Activated CD8-positive, alpha-beta T cell treated with anti-CD3 and anti-CD28 coated beads, Interleukin-2, amount 10 ng/mL, durations not matched to agents 7 days and 5 days (primary cell): ENCODE measurements around the gene MAGEA4. TPM values are rescaled to one million over a fixed set of nuclear protein-coding genes. Genes with fewer than 3 reads are reported as not detected.
"Not testable (repeated sequence)": the region's sequence is repeated elsewhere in the genome, so short reads cannot be mapped to it uniquely, and the experiment has no call there.

Source experiments
- ATAC-seq: fragments of 150-1000 bp; cut with Tn5 transposase; one replicate; pipeline ENCODE4 v1.10.0; 2021; ENCODE audit warnings: moderate library complexity
- CTCF ChIA-PET: fragments of 350-600 bp; sonication (Branson Sonifier 250); formaldehyde crosslinking; loops from one replicate; lab custom pipeline; 2021; ENCODE audit warnings: antibody characterized with exemption; lab: Charles Lee
- POLR2A ChIA-PET: fragments of 350-600 bp; sonication (Branson Sonifier 250); formaldehyde crosslinking; loops from one replicate; lab custom pipeline; 2021; ENCODE audit warnings: antibody characterized with exemption; lab: Charles Lee
- DNase-seq: peaks from one replicate; pipeline ENCODE4 v3.0.0-alpha.2; 2020
- H3K27ac Mint-ChIP-seq: one replicate; pipeline ENCODE4 v1.8.0; 2021; ENCODE audit warnings: mild to moderate bottlenecking, mixed read lengths
- H3K27me3 Mint-ChIP-seq: one replicate; pipeline ENCODE4 v1.8.0; 2021; ENCODE audit warnings: low read depth, mixed read lengths
- H3K36me3 Mint-ChIP-seq: one replicate; pipeline ENCODE4 v1.8.0; 2021; ENCODE audit warnings: low read depth, mixed read lengths
- H3K4me1 Mint-ChIP-seq: one replicate; pipeline ENCODE4 v1.8.0; 2021; ENCODE audit warnings: low read depth, mixed read lengths
- H3K4me3 Mint-ChIP-seq: one replicate; pipeline ENCODE4 v1.8.0; 2021; ENCODE audit warnings: mild to moderate bottlenecking, mixed read lengths
- H3K9me3 Mint-ChIP-seq: one replicate; pipeline ENCODE4 v1.8.0; 2022; ENCODE audit warnings: mixed read lengths; ENCODE audit not compliant: insufficient read depth
- total RNA-seq, 2 experiments: library from RNA; stranded (reverse); gene quantifications; one replicate each; pipeline ENCODE4 v1.2.3, GENCODE V29; 2021

Gene MAGEA4
- total RNA-seq, 2 experiments from 2014 or later, result not detected

DNA sequence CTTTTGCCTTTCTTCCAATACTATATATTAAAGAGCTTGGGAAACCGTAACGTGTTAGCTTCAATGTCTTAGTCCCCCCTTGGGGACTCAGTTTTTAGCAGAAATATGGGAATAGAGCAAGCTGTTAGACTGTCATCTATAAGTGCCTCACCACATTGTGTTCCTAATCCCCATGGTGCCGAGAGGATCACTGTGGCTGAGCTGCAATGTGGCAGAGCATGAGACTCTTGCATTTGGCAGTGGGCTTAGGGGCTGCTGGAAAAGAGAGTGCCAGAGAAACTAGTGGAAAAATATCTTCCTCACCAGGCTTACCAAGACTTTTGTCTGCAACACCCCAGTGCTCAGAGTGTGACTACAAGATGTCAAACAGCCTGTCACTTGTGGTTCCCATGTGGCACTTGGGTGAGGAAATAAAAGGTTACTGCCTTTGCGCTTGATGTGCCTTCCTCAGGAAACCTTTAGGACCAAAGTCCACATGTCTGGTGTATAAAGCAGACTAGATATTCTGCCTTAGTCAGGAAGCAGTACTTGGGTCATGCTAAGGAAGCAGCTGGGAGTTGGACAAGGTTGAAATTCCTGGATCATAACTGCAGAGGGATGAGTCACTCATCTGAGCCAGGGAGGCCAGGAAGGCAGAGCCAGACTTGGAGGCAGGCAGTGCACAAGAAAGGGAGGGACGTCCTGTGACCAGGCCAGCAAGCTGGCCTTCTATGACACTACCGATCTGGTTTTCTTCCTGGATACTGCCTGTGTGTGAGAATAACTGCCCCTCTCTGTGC, 9.7 kb upstream of the MAGEA4 start:
- no peak for ATAC-seq
- no peak overlapping the region for H3K27ac Mint-ChIP-seq

DNA sequence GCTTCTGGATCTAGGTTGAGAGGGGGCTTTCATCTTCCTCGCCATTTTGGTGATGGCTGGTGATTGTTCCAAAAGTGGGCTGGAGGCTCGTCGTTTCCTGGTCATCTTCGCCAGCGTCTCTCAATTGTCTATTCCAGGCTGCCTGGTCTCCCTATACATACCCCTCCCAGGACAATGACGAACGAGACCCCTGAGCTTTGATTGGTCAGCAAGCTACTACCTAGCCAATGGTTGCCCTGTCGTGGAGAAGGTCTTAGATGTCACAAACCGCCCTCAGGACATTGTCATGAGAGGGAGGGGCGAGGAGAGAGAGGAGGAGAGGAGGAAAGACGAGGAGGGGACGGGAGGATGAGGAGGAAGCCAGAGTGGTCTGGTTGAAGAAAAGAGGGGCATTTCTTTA, 7.7 kb upstream of the MAGEA4 start:
- ChIA-PET CTCF (no interaction called here), POLR2A (no interaction called here)
- DNase-seq (no peak), ATAC-seq (no peak)
- H3K36me3 Mint-ChIP-seq, result no peaks in the 10 kb centered on the region
- H3K4me3 Mint-ChIP-seq, result no peak overlapping the region
- no peaks in the 10 kb centered on the region for H3K27me3 Mint-ChIP-seq
- H3K4me1 Mint-ChIP-seq, result no peaks in the 10 kb centered on the region
- no peak overlapping the region for H3K27ac Mint-ChIP-seq
- H3K9me3 Mint-ChIP-seq, result no peaks in the 10 kb centered on the region

More for the DNA sequence above, 9.7 kb upstream of the MAGEA4 start:
- ChIA-PET POLR2A (no interaction called here), CTCF (no interaction called here)
- no peak for DNase-seq
- Mint-ChIP-seq H3K4me1 (no peaks in the 10 kb centered on the region), H3K27me3 (no peaks in the 10 kb centered on the region), H3K36me3 (no peaks in the 10 kb centered on the region), H3K9me3 (no peaks in the 10 kb centered on the region), H3K4me3 (no peak overlapping the region)

- Mint-ChIP-seq H3K4me3 (no peak overlapping the region), H3K27me3 (no peaks in the 10 kb centered on the region), H3K4me1 (no peaks in the 10 kb centered on the region), H3K27ac (no peak overlapping the region), H3K9me3 (no peaks in the 10 kb centered on the region), H3K36me3 (no peaks in the 10 kb centered on the region)
- no peak for ATAC-seq
- POLR2A ChIA-PET, result no interaction called here
- no peak for DNase-seq
- CTCF ChIA-PET, result no interaction called here
Measured at GRCh38 chrX:151912221-151912620, 468 bp upstream of the MAGEA4 start.

GRCh38 chrX:151918736-151919135, 6.0 kb downstream of the MAGEA4 start:
- CTCF ChIA-PET, H3K27me3 Mint-ChIP-seq, DNase-seq, H3K36me3 Mint-ChIP-seq, H3K27ac Mint-ChIP-seq, H3K4me3 Mint-ChIP-seq, H3K4me1 Mint-ChIP-seq, H3K9me3 Mint-ChIP-seq, ATAC-seq, POLR2A ChIA-PET: not testable (repeated sequence)

DNA sequence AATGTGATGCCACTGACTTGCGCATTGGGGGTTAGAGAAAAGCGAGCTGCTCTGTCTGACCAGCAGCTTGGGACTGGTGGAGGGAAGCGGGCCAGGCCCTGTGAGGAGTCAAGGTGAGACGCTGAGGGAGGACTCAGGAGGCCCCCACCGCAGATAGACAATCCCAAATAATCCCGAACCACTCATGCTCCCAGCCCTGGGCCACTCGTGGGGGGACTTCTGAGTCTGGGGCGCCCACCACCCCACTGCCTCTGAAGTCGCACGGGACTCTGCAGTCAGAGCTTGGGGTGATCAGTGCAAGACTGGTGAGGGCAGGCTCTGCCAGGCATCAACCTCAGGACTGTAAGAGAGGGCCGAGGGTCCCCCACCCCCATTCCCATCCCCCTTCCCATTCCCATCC, 6.9 kb downstream of the MAGEA4 start:
- Mint-ChIP-seq H3K9me3 (no peaks in the 10 kb centered on the region), H3K36me3 (no peaks in the 10 kb centered on the region), H3K27me3 (no peaks in the 10 kb centered on the region), H3K4me1 (no peaks in the 10 kb centered on the region), H3K4me3 (no peak overlapping the region), H3K27ac (no peak overlapping the region)
- no peak for ATAC-seq
- DNase-seq, result no peak
- CTCF ChIA-PET, result no interaction called here
- POLR2A ChIA-PET, result no interaction called here

- ChIA-PET POLR2A (no interaction called here), CTCF (no interaction called here)
- no peak overlapping the region for H3K4me3 Mint-ChIP-seq
- DNase-seq (no peak), ATAC-seq (no peak)
- no peaks in the 10 kb centered on the region for H3K27me3 Mint-ChIP-seq
- no peaks in the 10 kb centered on the region for H3K9me3 Mint-ChIP-seq
- no peaks in the 10 kb centered on the region for H3K4me1 Mint-ChIP-seq
- no peaks in the 10 kb centered on the region for H3K36me3 Mint-ChIP-seq
- H3K27ac Mint-ChIP-seq, result no peak overlapping the region
Measured at GRCh38 chrX:151920101-151920500, 7.4 kb downstream of the MAGEA4 start.

GRCh38 chrX:151920530-151920929, 7.8 kb downstream of the MAGEA4 start:
- DNase-seq, result no peak
- Mint-ChIP-seq H3K4me1 (no peaks in the 10 kb centered on the region), H3K4me3 (no peak overlapping the region)

GRCh38 chrX:151921292-151921691, 8.6 kb downstream of the MAGEA4 start:
- POLR2A ChIA-PET, result no interaction called here
- Mint-ChIP-seq H3K9me3 (no peaks in the 10 kb centered on the region), H3K27ac (no peak overlapping the region), H3K36me3 (no peaks in the 10 kb centered on the region), H3K27me3 (no peaks in the 10 kb centered on the region), H3K4me1 (no peaks in the 10 kb centered on the region), H3K4me3 (no peak overlapping the region)
- no peak for ATAC-seq
- CTCF ChIA-PET, result no interaction called here
- DNase-seq, result no peak

More at GRCh38 chrX:151920530-151920929, 7.8 kb downstream of the MAGEA4 start:
- no peak for ATAC-seq
- ChIA-PET POLR2A (no interaction called here), CTCF (no interaction called here)
- H3K36me3 Mint-ChIP-seq, result no peaks in the 10 kb centered on the region
- H3K27ac Mint-ChIP-seq, result no peak overlapping the region
- H3K9me3 Mint-ChIP-seq, result no peaks in the 10 kb centered on the region
- no peaks in the 10 kb centered on the region for H3K27me3 Mint-ChIP-seq

DNA sequence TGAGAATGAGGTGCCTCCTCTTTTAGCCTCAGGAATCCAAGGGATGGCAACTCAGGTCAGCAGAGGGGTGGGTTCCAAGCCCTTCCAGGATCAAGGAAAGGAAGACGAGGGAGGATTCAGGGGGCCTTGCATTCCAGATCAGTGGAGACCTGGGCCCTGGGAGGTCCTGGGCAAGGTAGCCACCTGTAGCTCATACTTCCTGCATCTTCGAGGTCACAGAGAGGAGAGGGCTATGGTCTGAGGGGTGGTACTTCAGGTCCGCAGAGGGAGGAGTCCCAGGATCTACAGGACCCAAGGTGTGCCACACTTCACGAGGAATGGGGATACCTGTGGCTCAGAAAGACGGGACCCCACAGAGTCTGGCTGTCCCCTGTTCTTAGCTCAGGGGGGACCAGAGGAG, 9.2 kb downstream of the MAGEA4 start:
- H3K27me3 Mint-ChIP-seq, result no peaks in the 10 kb centered on the region
- no peak overlapping the region for H3K27ac Mint-ChIP-seq
- POLR2A ChIA-PET, result no interaction called here
- DNase-seq, result no peak
- H3K4me1 Mint-ChIP-seq, result no peaks in the 10 kb centered on the region
- H3K36me3 Mint-ChIP-seq, result no peaks in the 10 kb centered on the region
- CTCF ChIA-PET, result no interaction called here
- ATAC-seq, result no peak
- H3K9me3 Mint-ChIP-seq, result no peaks in the 10 kb centered on the region
- no peak overlapping the region for H3K4me3 Mint-ChIP-seq

DNA sequence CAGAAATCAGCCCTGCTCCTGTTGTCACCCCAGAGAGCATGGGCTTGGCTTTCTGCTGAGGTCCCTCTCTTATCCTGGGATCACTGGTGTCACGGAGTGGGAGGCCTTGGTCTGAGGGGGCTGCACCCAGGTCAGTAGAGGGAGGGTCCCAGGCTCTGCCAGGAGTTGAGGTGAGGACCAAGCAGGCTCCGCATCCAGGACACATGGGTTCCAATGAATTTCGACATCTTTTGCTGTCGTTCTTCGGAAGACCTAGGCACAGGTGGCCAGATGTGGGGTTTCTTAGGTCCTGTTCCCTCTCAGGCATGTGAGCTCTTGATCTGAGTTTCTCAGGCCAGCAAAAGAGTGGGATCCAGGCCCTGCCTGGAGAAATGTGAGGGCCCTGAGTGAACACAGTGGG, 10.0 kb downstream of the MAGEA4 start:
- ATAC-seq, result no peak
- ChIA-PET POLR2A (no interaction called here), CTCF (no interaction called here)

DNA sequence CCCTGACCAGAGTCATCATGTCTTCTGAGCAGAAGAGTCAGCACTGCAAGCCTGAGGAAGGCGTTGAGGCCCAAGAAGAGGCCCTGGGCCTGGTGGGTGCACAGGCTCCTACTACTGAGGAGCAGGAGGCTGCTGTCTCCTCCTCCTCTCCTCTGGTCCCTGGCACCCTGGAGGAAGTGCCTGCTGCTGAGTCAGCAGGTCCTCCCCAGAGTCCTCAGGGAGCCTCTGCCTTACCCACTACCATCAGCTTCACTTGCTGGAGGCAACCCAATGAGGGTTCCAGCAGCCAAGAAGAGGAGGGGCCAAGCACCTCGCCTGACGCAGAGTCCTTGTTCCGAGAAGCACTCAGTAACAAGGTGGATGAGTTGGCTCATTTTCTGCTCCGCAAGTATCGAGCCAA, 11.0 kb downstream of the MAGEA4 start:
- Mint-ChIP-seq H3K27ac (no peak overlapping the region), H3K36me3 (no peaks in the 10 kb centered on the region), H3K4me3 (no peak overlapping the region), H3K27me3 (no peaks in the 10 kb centered on the region), H3K9me3 (no peaks in the 10 kb centered on the region), H3K4me1 (no peaks in the 10 kb centered on the region)
- ChIA-PET POLR2A (no interaction called here), CTCF (no interaction called here)
- DNase-seq (no peak), ATAC-seq (no peak)

More for the DNA sequence above, 10.0 kb downstream of the MAGEA4 start:
- no peak for DNase-seq
- H3K9me3 Mint-ChIP-seq, result no peaks in the 10 kb centered on the region
- H3K36me3 Mint-ChIP-seq, result no peaks in the 10 kb centered on the region
- no peak overlapping the region for H3K27ac Mint-ChIP-seq
- H3K27me3 Mint-ChIP-seq, result no peaks in the 10 kb centered on the region
- no peaks in the 10 kb centered on the region for H3K4me1 Mint-ChIP-seq
- no peak overlapping the region for H3K4me3 Mint-ChIP-seq

DNA sequence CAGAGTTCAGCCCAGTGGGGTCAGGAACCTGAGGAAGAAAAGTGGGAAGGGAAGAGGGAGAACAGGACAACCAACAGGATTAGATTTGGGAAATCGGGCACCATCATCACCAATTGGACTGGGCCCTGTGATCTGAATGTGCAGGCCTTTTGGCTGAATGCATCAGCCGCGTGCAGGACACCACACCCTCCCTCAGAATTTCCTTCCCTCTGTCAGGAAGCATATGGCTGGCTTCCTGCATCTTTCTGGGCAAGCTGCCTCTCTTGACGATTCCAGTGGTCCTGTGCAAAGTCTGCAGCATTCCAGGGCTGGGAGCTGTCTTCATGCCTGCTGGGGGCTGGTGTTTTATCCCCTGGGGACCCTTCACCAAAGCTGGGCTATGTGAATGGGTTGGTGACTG, 16.4 kb downstream of the MAGEA4 start:
- H3K9me3 Mint-ChIP-seq, result no peaks in the 10 kb centered on the region
- CTCF ChIA-PET, result no interaction called here
- H3K27ac Mint-ChIP-seq, result no peak overlapping the region
- H3K36me3 Mint-ChIP-seq, result no peaks in the 10 kb centered on the region
- no peak overlapping the region for H3K4me3 Mint-ChIP-seq
- H3K4me1 Mint-ChIP-seq, result no peaks in the 10 kb centered on the region
- ATAC-seq (no peak), DNase-seq (no peak)
- POLR2A ChIA-PET, result no interaction called here
- H3K27me3 Mint-ChIP-seq, result no peaks in the 10 kb centered on the region

- ChIA-PET CTCF (no interaction called here), POLR2A (no interaction called here)
- Mint-ChIP-seq H3K4me1 (no peaks in the 10 kb centered on the region), H3K4me3 (no peak overlapping the region), H3K27ac (no peak overlapping the region), H3K36me3 (no peaks in the 10 kb centered on the region), H3K27me3 (no peaks in the 10 kb centered on the region), H3K9me3 (no peaks in the 10 kb centered on the region)
- DNase-seq (no peak), ATAC-seq (no peak)
Measured at GRCh38 chrX:151935358-151935757, 22.7 kb downstream of the MAGEA4 start.
